NCI-H1105 (cell line): Measurements from ENCODE around the gene IQGAP2.

Source experiments
- DNase-seq: peaks from one replicate; lab custom pipeline; 2025; lab: John Stamatoyannopoulos, UW

IQGAP2 gene

GRCh38 chr5:76383126-76383832 lies 19.8 kb upstream of the IQGAP2 start:
- DNase-seq, result no peak

GRCh38 chr5:76384189-76384588 lies 18.9 kb upstream of the IQGAP2 start:
- DNase-seq, result no peak

GRCh38 chr5:76384705-76385104 lies 18.4 kb upstream of the IQGAP2 start:
- no peak for DNase-seq

GRCh38 chr5:76385540-76385939 lies 17.5 kb upstream of the IQGAP2 start:
- no peak for DNase-seq

GRCh38 chr5:76386360-76386759 lies 16.7 kb upstream of the IQGAP2 start:
- no peak for DNase-seq

- no peak for DNase-seq
Observed at GRCh38 chr5:76388236-76388635, 14.8 kb upstream of the IQGAP2 start.

GRCh38 chr5:76388791-76389512 lies 14.1 kb upstream of the IQGAP2 start:
- no peak for DNase-seq

- DNase-seq, result no peak
Observed at GRCh38 chr5:76389513-76390154, 13.5 kb upstream of the IQGAP2 start.

GRCh38 chr5:76391014-76391413 lies 12.1 kb upstream of the IQGAP2 start:
- no peak for DNase-seq

- no peak for DNase-seq
Observed at GRCh38 chr5:76393035-76393680, 9.9 kb upstream of the IQGAP2 start.

- DNase-seq, result no peak
Observed at GRCh38 chr5:76397200-76397599, 5.9 kb upstream of the IQGAP2 start.

- DNase-seq, result no peak
Observed at GRCh38 chr5:76399268-76399667, 3.8 kb upstream of the IQGAP2 start.

GRCh38 chr5:76400466-76400865 lies 2.6 kb upstream of the IQGAP2 start:
- no peak for DNase-seq

GRCh38 chr5:76401801-76402250 lies 1.3 kb upstream of the IQGAP2 start:
- no peak for DNase-seq

- no peak for DNase-seq
Observed at GRCh38 chr5:76402251-76402885, 717 bp upstream of the IQGAP2 start.

- DNase-seq, result no peak
Observed at GRCh38 chr5:76403766-76404222, 709 bp downstream of the IQGAP2 start.

- DNase-seq, result no peak
Observed at GRCh38 chr5:76404223-76405211, 1.4 kb downstream of the IQGAP2 start.

- no peak for DNase-seq
Observed at GRCh38 chr5:76406014-76406413, 2.9 kb downstream of the IQGAP2 start.

- DNase-seq, result no peak
Observed at GRCh38 chr5:76406673-76407072, 3.6 kb downstream of the IQGAP2 start.

GRCh38 chr5:76408104-76408654 lies 5.1 kb downstream of the IQGAP2 start:
- DNase-seq, result no peak
